Muscle layer of colon (tissue), 2 donors: ENCODE data around the gene PIM1.
"Not testable (repeated sequence)": the region's sequence is repeated elsewhere in the genome, so short reads cannot be mapped to it uniquely, and the experiment has no call there.

Experiments
- H3K27ac ChIP-seq: one replicate; pipeline ENCODE4 v1.7.0; 2013; ENCODE audit warnings: low read depth, mild to moderate bottlenecking, low read length, moderate library complexity
- H3K27me3 ChIP-seq, 2 donors: one replicate each; pipeline ENCODE4 v1.7.0; 2013; ENCODE audit warnings: low read length in 2 of 2, mild to moderate bottlenecking in 2 of 2; ENCODE audit not compliant: insufficient read depth in 2 of 2, control insufficient read depth in 1 of 2
- H3K36me3 ChIP-seq: one replicate; pipeline ENCODE4 v1.7.0; 2013; ENCODE audit warnings: mild to moderate bottlenecking, low read length; ENCODE audit not compliant: insufficient read depth
- H3K4me1 ChIP-seq: one replicate; pipeline ENCODE4 v1.7.0; 2013; ENCODE audit warnings: mild to moderate bottlenecking, low read length; ENCODE audit not compliant: insufficient read depth
- H3K4me3 ChIP-seq, 2 donors: one replicate each; pipeline ENCODE4 v1.7.0; 2013; ENCODE audit warnings: low read length in 2 of 2, low read depth in 1 of 2, mild to moderate bottlenecking in 1 of 2, moderate library complexity in 1 of 2
- H3K9ac ChIP-seq: one replicate; pipeline ENCODE4 v1.7.0; 2013; ENCODE audit warnings: low read length
- H3K9me3 ChIP-seq: one replicate; pipeline ENCODE4 v1.7.0; 2013; ENCODE audit warnings: mild to moderate bottlenecking, low read length
- donor health status: abdominal sarcoma.
- donor health status: Adenocarcinoma of cecum.

Gene PIM1

GRCh38 chr6:37187321-37188022, 17.5 kb downstream of the PIM1 start:
- Histone ChIP-seq H3K27ac (no peak overlapping the region), H3K4me1 (no peaks in the 10 kb centered on the region)

GRCh38 chr6:37188962-37189510, 19.1 kb downstream of the PIM1 start:
- no peak overlapping the region for H3K27ac ChIP-seq
- H3K36me3 ChIP-seq: no peaks in the 10 kb centered on the region
- no peaks in the 10 kb centered on the region for H3K9me3 ChIP-seq
- no peak overlapping the region for H3K9ac ChIP-seq
- no peaks in the 10 kb centered on the region for H3K27me3 ChIP-seq
- no peaks in the 10 kb centered on the region for H3K4me1 ChIP-seq
- H3K4me3 ChIP-seq: no peak overlapping the region

More at GRCh38 chr6:37187321-37188022, 17.5 kb downstream of the PIM1 start:
- H3K4me3 ChIP-seq: no peak overlapping the region
- H3K9me3 ChIP-seq: no peaks in the 10 kb centered on the region
- no peaks in the 10 kb centered on the region for H3K36me3 ChIP-seq
- H3K27me3 ChIP-seq: no peaks in the 10 kb centered on the region
- H3K9ac ChIP-seq: no peak overlapping the region

GRCh38 chr6:37190159-37190535, 20.2 kb downstream of the PIM1 start:
- Histone ChIP-seq H3K27me3 (no peaks in the 10 kb centered on the region), H3K9ac (no peak overlapping the region), H3K4me3 (no peak overlapping the region), H3K36me3 (no peaks in the 10 kb centered on the region), H3K27ac (no peak overlapping the region), H3K4me1 (no peaks in the 10 kb centered on the region), H3K9me3 (no peaks in the 10 kb centered on the region)

GRCh38 chr6:37192666-37193065, 22.7 kb downstream of the PIM1 start:
- no peak overlapping the region for H3K27ac ChIP-seq
- H3K4me3 ChIP-seq: no peak overlapping the region
- no peaks in the 10 kb centered on the region for H3K36me3 ChIP-seq
- no peaks in the 10 kb centered on the region for H3K4me1 ChIP-seq
- no peaks in the 10 kb centered on the region for H3K9me3 ChIP-seq
- H3K9ac ChIP-seq: no peak overlapping the region
- no peaks in the 10 kb centered on the region for H3K27me3 ChIP-seq

- H3K9ac ChIP-seq, H3K27ac ChIP-seq, H3K4me3 ChIP-seq, H3K27me3 ChIP-seq, H3K9me3 ChIP-seq, H3K36me3 ChIP-seq, H3K4me1 ChIP-seq: not testable (repeated sequence)
Measured at GRCh38 chr6:37194886-37195285, 24.9 kb downstream of the PIM1 start.

- not testable (repeated sequence) for H3K9ac ChIP-seq, H3K36me3 ChIP-seq, H3K27ac ChIP-seq, H3K9me3 ChIP-seq, H3K4me3 ChIP-seq, H3K4me1 ChIP-seq, H3K27me3 ChIP-seq
Measured at GRCh38 chr6:37196451-37196850, 26.5 kb downstream of the PIM1 start.

GRCh38 chr6:37200085-37200484, 30.1 kb downstream of the PIM1 start:
- no peaks in the 10 kb centered on the region for H3K9me3 ChIP-seq
- no peaks in the 10 kb centered on the region for H3K27me3 ChIP-seq
- no peak overlapping the region for H3K27ac ChIP-seq
- no peaks in the 10 kb centered on the region for H3K4me1 ChIP-seq
- no peaks in the 10 kb centered on the region for H3K36me3 ChIP-seq
- no peak overlapping the region for H3K9ac ChIP-seq
- no peak overlapping the region for H3K4me3 ChIP-seq

- Histone ChIP-seq H3K4me1 (no peaks in the 10 kb centered on the region), H3K4me3 (no peak overlapping the region), H3K27me3 (no peaks in the 10 kb centered on the region), H3K9me3 (no peaks in the 10 kb centered on the region), H3K27ac (no peak overlapping the region), H3K36me3 (no peaks in the 10 kb centered on the region), H3K9ac (no peak overlapping the region)
Measured at GRCh38 chr6:37201726-37202125, 31.8 kb downstream of the PIM1 start.

GRCh38 chr6:37202788-37203491, 33.0 kb downstream of the PIM1 start:
- no peaks in the 10 kb centered on the region for H3K9me3 ChIP-seq
- no peak overlapping the region for H3K27ac ChIP-seq
- H3K36me3 ChIP-seq: no peaks in the 10 kb centered on the region
- no peak overlapping the region for H3K4me3 ChIP-seq
- H3K9ac ChIP-seq: no peak overlapping the region
- H3K4me1 ChIP-seq: no peaks in the 10 kb centered on the region
- H3K27me3 ChIP-seq: no peaks in the 10 kb centered on the region

- Histone ChIP-seq H3K4me1 (no peaks in the 10 kb centered on the region), H3K36me3 (no peaks in the 10 kb centered on the region), H3K27me3 (no peaks in the 10 kb centered on the region), H3K9me3 (no peaks in the 10 kb centered on the region), H3K9ac (no peak overlapping the region), H3K27ac (no peak overlapping the region), H3K4me3 (no peak overlapping the region)
Measured at GRCh38 chr6:37204014-37204751, 34.2 kb downstream of the PIM1 start.

GRCh38 chr6:37205175-37205996, 35.4 kb downstream of the PIM1 start:
- no peak overlapping the region for H3K9ac ChIP-seq
- no peak overlapping the region for H3K27ac ChIP-seq
- no peaks in the 10 kb centered on the region for H3K4me1 ChIP-seq
- no peaks in the 10 kb centered on the region for H3K36me3 ChIP-seq
- no peaks in the 10 kb centered on the region for H3K27me3 ChIP-seq
- H3K9me3 ChIP-seq: no peaks in the 10 kb centered on the region
- H3K4me3 ChIP-seq: no peak overlapping the region
